GM18861 (cell line): ENCODE data around the gene SCIMP.
"Not testable (repeated sequence)": the region's sequence is repeated elsewhere in the genome, so short reads cannot be mapped to it uniquely, and the experiment has no call there.

ENCODE experiments used
- ATAC-seq: cut with Tn5 transposase; IDR thresholded peaks from one replicate; pipeline ENCODE4 v1.9.1; 2021; ENCODE audit not compliant: unreplicated experiment

The SCIMP gene

GRCh38 chr17:5238333-5238732, 3.7 kb upstream of the SCIMP start:
- no peak for ATAC-seq

- no peak for ATAC-seq
These were observed 2.9 kb upstream of the SCIMP start for GRCh38 chr17:5237541-5238016.

- ATAC-seq: no peak
These were observed 2.4 kb upstream of the SCIMP start for GRCh38 chr17:5236938-5237540.

- not testable (repeated sequence) for ATAC-seq
These were observed 1.2 kb downstream of the SCIMP start for GRCh38 chr17:5233492-5233891.

- ATAC-seq: no peak
These were observed 7.5 kb downstream of the SCIMP start for GRCh38 chr17:5226940-5227878.

- peak; percentile 38 for ATAC-seq
These were observed 8.8 kb downstream of the SCIMP start for GRCh38 chr17:5225668-5226457.

- ATAC-seq: not testable (repeated sequence)
These were observed 12.7 kb downstream of the SCIMP start for GRCh38 chr17:5221912-5222311.

- ATAC-seq: no peak
These were observed 14.6 kb downstream of the SCIMP start for GRCh38 chr17:5220074-5220473.

GRCh38 chr17:5219536-5219935, 15.1 kb downstream of the SCIMP start:
- ATAC-seq: no peak

- ATAC-seq: not testable (repeated sequence)
These were observed 17.1 kb downstream of the SCIMP start for GRCh38 chr17:5217562-5217961.

GRCh38 chr17:5211458-5211857, 23.2 kb downstream of the SCIMP start:
- ATAC-seq: no peak

- ATAC-seq: no peak
These were observed 23.9 kb downstream of the SCIMP start for GRCh38 chr17:5210614-5211252.

GRCh38 chr17:5210091-5210490, 24.6 kb downstream of the SCIMP start:
- no peak for ATAC-seq

GRCh38 chr17:5209396-5209795, 25.3 kb downstream of the SCIMP start:
- no peak for ATAC-seq

- no peak for ATAC-seq
These were observed 30.8 kb downstream of the SCIMP start for GRCh38 chr17:5203908-5204294.

GRCh38 chr17:5203178-5203907, 31.3 kb downstream of the SCIMP start:
- ATAC-seq: no peak

- no peak for ATAC-seq
These were observed 33.6 kb downstream of the SCIMP start for GRCh38 chr17:5201011-5201410.

GRCh38 chr17:5200360-5200759, 34.3 kb downstream of the SCIMP start:
- no peak for ATAC-seq

GRCh38 chr17:5198472-5198871, 36.2 kb downstream of the SCIMP start:
- ATAC-seq: no peak

GRCh38 chr17:5194346-5194745, 40.3 kb downstream of the SCIMP start:
- ATAC-seq: no peak
